SIG-M5 (cell line): Measurements from ENCODE around the gene BBS2.

Source experiments
- DNase-seq: peaks from one replicate; lab custom pipeline; 2025; lab: John Stamatoyannopoulos, UW

Gene BBS2

DNA sequence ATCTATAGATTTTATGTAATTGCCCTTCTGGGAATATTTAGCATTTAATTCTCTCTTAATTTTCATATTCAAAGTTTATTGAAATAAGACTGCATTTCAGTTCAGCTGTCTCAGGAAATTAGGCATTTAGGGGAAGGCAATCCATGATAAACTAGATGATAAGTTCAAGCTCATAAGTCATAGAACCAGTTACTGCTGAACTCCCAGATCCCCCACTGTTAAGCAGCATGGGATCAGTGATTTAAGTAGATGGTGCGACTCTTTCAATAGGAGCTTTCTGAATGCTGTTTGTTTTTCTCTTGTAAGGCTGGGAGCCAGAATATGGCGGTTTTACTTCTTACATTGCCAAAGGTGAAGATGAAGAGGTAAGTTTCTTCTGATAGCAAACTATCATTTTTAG lies 44.6 kb downstream of the BBS2 start:
- no peak for DNase-seq

DNA sequence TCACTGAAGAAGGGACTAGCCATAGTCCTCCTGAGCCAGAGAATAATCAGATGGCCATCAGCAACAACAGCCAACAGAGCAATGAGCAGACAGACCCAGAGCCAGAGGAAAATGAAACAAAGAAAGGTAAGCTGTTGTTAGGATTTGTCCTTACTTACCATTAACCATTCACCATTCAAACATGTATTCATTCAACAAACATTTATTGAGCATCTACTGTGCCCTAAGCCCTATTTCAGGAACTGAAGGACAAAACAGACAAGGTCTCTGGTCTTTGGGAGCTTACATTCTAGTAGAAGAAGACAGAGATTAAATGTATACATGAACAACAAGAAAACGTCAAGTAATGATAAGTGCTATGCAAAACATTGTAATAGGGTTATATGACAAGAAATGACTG lies 49.2 kb downstream of the BBS2 start:
- no peak for DNase-seq

DNA sequence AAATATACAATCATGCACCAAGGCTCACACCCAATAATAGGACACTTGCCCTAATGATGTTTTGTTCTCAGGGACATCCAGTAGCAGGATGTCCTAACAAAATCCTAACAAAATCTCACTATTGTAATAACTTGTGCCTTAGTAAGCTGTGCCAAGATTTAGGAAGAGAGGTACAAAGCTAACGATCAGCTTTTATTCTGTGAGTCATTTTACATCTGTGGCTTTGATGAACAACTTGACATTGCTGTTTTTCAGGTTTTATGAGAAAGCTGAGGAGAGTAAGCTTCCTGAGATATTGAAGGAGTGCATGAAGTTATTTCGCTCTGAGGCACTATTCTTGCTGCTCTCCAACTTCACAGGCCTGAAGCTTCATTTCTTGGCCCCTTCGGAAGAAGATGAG lies 49.6 kb downstream of the BBS2 start:
- no peak for DNase-seq

DNA sequence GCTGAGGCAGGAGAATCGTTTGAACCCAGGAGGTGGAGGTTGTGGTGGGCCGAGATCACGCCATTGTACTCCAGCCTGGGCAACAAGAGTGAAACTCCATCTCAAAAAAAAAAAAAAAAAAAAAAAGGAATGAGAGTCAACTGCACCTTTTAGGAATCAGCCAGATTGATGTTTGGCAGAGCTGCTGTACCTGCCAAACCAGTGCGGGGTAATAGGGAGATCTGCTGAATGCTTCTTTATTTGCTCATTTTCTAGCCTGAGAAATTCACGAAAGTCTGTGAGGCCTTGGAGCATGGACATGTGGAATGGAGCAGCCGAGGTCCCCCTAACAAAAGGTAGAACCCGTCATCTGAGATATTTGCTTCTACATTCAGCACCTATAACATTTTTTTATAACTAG lies 50.1 kb downstream of the BBS2 start:
- no peak for DNase-seq

DNA sequence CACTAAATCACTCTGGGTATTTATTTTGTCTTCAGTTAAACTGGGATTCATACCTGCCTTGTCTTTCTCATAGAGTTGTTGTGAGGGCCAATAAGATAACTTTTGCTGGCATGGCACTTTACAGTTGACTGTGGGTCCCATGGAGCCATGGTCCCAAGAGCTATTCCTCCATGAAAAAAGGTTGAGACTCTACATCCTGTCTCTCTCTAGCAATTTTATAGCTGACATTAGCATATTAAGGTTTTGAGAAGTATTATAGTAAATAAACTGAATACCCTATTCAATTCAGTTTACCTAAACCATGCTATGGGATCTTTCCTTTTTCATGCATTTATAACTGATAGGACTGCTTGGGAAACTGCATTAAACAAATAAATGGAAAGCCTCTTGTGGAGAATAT lies 51.0 kb downstream of the BBS2 start:
- no peak for DNase-seq

DNA sequence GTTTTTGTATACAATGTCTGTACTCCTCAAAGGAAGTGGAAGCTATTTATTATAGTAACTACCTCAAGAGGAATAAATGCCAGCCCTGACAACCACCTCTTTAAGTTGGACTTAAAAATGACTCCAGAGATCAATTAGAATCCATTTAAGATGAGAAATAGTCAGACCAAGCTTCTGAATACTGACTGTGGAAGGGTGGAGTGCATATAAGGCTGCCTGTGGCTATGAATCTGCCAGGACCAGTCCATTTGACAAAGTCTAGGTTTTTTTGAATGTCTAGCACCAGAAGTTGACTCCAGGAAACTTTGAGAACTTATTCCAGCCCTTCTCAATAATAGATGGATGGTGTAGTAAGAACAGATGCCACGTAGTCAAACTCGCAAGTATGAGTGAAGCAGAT lies 53.5 kb downstream of the BBS2 start:
- no peak for DNase-seq

DNA sequence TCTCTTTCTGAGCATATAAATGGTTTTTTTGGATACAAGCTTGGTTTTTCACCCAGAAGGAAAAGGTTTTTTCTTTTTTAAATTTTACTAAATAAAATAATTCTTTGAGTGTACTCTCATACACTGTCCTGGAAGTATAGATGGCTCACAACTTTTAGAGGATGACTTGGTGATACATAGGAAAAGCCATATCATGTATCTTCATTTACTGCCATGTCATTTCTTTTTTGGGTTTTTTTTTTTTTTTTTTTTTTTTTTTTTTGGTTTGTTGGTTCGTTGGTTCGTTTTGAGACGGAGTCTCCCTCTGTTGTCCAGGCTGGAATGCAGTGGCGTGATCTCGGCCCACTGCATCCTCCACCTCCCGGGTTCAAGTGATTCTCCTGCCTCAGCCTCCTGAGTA lies 56.7 kb downstream of the BBS2 start:
- no peak for DNase-seq

DNA sequence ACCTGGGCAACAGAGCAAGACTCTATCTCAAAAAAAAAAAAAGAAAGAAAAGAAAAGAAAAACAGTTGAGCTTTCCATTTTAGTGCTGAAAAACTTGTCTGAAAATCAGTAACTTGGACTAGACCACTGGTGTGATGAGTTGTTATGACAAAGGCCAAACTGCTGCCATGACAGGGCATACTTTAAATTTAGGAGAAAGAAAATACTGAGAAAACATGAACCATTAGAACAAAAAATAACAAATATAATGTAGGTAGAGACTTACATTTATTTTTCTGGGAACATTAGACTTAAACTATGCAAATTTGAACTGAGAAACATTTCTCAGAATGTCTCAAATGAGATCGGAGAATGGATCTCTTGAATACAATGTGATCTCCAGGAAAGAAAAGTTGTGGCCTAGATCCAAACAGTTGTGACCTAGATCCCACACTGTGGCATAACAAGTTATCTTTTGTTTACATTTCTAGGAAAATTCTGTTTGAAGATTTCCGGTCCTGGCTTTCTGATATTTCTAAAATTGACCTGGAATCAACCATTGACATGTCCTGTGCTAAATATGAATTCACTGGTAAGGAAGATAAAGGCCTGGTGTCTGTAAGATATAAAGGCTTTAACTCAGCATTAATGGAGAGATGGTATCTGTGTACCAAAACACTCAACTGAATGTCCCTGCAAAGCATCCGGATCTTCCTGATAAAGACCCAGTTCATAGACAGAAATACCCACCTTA lies 57.6 kb downstream of the BBS2 start:
- no peak for DNase-seq

DNA sequence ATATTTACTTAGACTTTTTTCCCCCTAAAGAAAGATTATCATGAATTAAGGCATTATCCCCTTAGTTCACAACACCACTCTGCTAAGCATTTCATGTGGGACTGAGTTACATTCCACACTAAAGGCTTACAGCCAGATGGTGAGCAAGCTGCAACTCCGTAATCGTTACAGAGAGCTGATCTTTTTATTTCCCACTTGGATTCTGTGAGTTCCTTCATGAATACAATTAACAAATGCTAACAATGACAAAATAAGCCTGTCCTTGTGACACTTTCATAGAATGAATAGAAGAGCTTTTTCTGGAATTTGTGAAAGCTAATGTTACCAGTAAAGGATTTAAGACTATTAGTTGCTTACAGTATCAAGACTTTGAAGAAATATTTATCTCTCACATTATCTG lies 59.7 kb downstream of the BBS2 start:
- no peak for DNase-seq

DNA sequence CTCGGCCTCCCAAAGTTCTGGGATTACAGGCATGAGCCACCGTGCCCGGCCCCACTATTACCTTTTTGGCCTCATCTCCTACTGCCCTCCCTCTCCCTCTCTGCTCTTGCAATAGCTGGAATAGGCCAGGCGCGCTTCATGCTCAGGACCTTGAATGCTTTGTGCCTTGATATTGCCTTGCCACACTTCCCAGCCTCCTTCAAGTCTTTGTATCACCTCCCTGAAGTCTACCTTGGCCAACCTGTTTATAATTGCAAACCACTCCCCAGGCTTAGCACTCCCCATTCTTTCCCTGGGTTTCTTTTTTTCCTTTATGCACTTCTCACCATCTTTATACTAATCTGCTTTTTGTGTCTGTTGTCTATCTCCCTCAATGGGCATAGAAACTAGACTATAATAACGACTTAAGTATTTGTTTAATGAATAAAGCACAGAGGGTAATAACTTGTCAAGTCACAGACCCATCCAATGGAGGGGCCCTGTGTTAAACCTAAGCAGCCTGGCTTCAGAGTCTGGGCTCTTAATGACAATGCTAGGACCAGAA lies 61.8 kb downstream of the BBS2 start:
- DNase-seq: no peak

DNA sequence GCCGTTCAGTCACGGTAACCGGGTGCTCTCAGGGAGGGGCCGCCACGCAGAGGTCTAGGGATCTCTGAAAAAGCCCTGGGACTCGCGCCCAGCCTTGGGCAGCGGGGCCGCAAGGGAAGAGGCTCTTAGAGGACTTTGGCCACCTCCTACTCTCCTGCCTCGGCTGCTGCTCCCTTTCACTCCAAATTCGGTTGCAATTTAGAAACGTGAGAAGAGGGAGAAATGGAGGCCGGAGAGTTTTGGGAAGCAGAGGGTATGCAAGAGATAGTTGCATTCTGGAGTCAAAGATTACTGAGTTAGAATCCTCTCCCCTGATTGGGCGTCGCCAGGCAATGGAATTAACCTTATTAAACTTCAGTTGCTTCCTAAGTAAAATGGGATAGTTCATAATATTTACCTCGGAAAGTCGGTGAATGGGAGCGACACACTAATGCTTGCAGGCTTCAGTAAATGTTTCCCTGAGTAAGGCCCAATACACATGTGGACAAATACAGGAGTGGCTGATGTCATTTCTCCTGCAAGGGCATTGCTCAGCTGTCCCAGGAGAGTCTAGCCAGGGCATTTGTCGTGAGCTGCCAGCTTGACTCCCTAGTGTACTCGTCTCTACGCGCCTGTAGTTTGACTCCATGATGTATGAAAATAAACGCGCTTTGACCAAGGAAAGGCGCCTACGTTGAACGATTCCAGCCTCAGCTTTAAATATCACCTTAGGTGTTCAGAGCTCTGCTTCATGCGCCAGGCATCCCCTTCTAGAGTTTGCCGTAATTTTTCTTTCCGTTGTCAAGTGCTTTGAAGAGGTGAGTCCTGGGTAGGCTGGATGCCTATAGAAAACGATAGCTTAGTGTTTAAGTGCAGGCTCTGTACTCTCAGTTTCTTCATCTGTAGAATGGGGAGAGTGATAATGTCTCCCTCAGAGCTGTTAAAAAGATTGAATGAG lies 67.8 kb downstream of the BBS2 start:
- DNase-seq: no peak

DNA sequence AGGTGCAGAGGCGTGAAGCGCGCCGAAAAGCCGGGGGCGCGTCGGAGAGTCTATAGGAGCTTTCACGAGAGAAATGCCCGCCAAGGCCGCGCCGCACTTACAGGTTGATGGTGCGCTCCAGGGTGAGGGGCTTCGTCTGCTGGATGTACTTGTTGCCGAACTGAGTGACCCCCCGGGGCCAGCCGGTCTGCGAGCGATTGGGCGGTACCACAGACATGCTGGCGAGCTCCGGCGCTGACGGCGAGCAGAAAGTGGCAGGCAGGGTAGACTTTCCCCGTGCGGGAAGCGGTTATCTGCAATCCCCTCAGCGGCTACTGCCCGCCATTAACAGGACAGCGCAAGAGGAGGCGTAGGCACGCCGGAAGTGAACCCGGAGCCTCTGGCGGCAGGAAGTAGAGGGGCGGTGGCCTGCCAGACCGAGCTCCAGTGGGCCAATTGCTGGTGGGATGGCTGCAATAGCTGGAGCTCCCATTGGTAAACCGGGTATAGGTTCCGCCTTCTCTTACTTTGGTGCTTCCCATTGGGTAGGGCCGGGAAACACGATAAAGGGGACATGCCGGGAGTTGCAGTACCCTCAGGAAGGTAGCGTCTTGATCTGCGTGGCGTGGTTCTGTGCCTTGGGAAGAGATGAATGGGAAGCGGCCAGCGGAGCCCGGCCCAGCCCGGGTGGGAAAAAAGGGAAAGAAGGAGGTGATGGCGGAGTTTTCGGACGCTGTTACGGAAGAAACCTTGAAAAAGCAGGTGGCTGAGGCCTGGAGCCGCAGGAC lies 68.7 kb downstream of the BBS2 start, which contains the start of the genes NUDT21 and OGFOD1:
Gene NUDT21 (minus strand): TSS at position 347 of the 767 bp plus-strand sequence. CDS start 130 bp downstream, at position 217.
Gene OGFOD1 (plus strand): TSS at position 569 of the 767 bp plus-strand sequence. CDS start 59 bp downstream, at position 628.
- peak; percentile 88 for DNase-seq

DNA sequence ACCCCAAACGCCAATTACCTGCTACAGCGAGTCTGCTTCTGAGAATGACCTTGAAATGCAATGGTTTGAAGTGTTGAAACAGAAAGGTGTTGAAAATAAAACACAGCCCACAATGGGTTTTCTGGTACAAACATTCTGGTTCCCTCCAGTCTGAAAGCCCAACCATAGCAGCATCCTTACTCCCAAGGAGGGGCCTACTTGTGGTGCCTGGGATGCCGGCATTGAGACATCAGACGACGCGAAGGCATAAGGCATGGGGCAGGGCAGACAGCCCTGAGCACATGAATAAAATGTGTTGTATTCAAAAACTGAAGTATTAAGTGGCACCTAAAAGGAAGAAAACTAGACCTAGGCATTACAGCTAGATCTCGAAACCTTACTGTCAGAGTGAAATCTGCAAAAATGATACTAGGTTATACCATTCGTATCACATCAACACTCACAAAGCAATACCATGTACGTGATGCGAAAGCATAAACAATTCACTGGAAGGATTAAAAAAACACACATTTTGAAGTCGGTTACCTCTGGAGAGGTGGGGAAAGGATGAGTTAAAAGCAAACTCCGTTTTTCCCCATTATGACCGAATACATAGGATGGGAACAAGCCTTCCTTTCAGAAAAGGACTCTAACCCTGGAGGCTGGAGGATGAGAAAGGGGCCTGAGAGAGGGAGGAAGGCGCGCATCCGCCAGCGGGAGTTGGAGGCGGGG lies 69.4 kb downstream of the BBS2 start:
- DNase-seq: no peak

DNA sequence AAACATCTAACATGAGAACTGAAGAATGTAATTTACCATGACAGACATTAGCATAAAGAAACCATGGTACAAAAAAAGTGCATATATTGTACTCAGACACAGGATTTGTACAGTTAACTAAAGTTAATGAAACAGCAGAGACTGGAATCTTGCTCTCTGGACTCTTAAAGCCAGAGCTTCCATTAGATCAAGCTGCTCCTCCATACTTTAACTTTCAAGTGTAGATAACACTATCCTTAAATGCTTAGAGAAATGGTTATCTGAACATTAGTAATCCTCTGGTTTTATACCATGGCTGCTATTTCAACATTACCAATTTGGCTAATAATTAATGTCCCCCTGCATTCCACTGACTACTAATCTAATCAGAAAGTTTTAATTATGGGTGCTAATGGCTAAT lies 71.8 kb downstream of the BBS2 start:
- no peak for DNase-seq

DNA sequence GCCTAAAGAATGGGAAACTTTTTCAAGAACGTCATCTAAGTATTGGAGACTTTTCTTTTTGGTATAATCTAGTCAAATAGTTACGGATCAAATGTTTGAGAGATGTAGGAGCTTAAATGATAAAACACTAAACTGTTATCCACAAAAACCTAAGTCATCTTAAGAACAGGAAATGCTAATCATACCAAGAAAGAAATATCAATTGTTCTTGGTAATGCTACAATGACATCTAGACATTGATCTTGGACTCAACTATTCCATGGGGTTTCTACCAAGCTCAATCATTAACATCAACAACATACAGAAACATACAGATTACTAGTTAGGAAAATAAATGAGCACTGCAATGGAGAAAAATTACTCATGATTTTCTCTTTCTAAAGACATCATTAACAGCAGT lies 72.5 kb downstream of the BBS2 start:
- DNase-seq: no peak

DNA sequence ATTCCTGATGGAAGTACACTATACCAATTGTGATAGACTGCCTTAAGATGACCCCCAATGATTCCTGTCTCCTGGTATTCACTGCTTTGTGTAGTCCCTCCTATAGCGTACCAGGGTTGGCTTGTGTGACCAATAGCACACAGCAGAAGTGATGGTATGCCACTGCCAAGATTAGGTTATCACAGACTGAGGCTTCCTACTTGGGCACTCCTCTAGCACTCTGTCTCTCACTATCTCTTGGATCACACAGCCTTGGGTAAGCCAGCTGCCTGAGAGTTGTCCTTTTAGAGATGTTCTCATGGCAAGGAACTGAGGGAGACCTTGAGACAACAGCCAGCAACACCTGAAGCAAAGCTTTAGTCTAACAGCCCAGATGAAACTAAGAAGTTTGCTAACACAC lies 81.8 kb downstream of the BBS2 start:
- no peak for DNase-seq

DNA sequence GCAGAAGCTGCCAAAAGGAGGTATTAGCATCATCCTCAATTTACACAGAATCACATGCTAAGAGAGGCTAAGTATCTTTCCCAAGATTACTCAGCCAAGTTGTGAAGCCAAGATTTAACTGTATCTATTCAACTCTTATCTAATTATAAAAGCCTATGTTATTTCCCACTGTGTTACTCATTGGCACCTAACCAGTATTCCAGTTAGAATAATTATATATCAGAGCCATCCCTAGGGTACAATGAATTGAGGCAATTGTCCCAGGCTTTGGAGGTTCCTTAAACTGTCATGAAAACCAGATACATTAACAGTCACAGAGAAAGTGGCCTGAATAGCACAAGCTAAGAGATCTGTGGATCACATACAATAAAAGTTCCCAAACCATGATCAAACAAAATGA lies 83.6 kb downstream of the BBS2 start:
- DNase-seq: no peak
